GOT3 (cell line): Measurements from ENCODE around the gene LBX2.
A peak's percentile ranks its signal among the peaks of the same experiment; 100 is the strongest.

Source experiments
- DNase-seq: peaks from one replicate; lab custom pipeline; 2025; ENCODE audit warnings: mixed read lengths; lab: John Stamatoyannopoulos, UW

Gene LBX2

DNA sequence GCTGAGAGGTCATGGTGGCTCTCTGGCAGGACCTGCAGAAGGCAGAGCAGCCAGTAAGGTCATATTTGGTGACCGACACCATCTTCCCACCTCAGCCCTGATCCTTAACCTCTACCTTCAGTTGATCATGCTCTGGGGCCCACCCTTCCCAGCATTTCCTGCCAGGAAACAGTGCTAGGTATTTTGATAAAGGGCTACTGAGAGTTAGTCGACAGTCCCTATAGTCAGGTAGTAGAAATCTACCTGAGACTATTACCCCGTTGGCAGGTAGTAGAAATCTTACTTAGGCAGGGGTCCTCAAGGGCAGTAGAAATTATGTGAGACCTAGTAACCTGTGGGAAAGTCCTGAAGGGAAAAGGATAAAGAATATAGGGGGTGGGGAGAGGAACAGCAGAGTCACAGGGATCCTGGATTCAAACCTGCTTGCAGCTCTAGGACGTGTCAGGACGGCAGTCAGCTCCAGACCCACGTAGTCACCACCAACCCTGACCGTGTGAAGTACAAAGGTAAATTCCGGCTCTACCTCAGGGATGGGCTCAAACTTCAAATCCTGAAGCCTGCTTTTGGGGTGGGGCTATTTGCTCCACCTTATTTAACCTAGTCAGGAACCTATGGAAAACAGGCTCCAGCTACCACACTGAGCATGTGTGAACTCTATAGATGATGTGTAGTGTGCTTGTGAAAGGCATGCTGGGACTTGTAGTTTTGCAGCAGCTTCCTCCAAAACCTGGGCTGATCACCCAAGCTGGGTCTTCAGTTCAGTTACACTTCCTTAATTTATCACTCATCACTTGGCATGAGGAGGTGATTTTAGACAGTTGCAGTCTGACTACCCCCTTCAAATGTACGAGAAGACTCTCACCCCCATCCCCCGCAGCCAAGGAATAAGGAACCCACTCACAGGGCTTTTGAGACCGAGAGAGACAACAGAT is 26.6 kb upstream of the LBX2 start, which contains the start of gene DQX1:
TSS of gene DQX1 (minus strand) at position 515 of the 932 bp plus-strand sequence. CDS start at position 13, 502 bp downstream.
- DNase-seq = no peak

DNA sequence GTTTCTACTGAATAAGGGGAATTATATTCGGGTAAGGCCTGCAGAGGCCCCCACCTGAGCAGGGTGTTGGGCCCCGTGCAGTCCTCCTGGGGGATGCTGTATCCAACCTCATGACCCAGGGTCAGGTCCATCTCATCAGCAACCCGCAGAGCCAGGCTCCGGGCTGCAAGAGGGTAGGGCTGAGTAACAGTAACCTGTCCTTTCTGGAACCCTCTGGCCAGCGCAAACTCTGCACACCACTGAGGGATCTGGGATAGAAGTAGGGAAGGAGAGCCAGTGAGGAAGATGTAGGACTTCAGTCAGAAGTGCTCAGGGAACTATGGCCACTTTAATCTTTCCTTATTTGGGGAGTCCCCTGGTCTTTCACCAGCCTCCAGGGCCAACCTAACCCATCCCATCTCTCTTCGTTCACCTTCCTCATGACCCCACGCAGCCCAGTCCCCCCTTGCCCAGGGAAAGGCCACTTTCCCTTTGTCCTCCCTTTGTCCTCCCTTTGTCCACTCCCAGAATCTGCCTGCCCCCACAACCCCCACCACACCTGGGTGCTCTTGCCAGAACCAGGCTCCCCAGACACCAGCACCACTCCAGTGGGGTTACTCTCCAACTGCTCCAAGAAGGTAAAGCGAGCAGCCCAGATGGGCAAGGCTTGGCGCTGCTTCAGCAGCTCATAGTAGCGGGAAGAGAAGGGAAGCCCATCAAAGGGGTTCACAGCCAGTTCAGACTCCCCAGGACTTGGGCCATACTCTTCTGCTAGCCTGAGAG is 25.7 kb upstream of the LBX2 start:
- no peak for DNase-seq

DNA sequence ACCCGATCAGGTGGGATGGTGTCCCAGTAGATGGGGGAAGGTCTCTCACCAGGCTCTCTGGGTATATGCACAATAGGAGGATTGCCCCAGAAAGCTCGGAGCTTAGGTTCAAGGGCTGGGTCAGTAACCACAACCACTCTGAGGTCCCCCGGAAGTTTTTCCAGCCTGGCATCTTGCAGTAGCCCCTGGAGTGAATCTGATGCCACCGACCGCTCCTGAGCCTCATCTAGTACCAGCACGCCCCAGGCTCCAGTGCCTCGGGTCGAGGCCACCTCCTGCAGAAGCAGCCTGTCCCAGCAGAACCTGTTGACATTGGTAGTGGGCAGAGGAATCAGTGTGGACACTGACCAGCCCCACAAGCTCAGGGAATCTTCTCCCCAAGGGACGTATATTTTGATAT is 24.6 kb upstream of the LBX2 start:
- no peak for DNase-seq

DNA sequence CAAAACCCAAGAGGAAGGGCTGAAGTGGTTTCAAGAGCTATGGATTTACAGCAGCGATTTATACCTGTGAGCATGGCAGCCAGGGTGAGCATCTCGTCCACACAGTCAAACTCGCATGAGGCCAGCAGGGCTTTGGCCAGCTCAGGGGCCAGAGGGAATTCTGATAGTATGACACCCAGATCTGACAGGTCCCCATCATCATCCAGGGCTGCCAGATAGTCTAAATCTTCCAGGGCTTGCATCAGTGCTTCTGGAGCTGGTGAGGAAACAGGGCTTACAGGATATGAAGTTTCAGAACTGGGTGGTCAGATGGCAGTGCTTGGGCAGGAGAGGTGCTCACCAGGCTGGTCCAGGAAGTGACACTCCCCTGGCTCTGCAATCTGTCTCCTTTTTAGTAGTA is 23.1 kb upstream of the LBX2 start:
- DNase-seq = no peak

DNA sequence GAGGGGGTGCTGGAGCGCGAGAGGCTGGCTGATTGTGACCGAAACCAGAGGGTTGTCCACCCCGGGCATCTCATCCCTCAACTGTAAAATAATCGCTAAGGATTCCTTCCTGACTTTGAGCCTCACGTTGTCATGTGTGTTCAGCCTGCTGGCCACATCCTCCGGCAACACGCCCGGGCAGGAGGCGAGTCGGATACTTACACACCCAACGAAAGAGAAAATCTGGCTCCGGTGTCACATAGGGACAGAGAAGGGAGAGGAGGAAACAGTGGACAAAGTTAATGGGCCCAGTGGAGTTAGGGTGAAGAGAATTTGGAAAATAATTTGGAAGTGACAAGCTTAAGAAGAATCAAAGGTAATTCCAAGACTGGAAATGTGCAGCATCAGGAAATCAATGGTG is 17.2 kb upstream of the LBX2 start:
- no peak for DNase-seq

DNA sequence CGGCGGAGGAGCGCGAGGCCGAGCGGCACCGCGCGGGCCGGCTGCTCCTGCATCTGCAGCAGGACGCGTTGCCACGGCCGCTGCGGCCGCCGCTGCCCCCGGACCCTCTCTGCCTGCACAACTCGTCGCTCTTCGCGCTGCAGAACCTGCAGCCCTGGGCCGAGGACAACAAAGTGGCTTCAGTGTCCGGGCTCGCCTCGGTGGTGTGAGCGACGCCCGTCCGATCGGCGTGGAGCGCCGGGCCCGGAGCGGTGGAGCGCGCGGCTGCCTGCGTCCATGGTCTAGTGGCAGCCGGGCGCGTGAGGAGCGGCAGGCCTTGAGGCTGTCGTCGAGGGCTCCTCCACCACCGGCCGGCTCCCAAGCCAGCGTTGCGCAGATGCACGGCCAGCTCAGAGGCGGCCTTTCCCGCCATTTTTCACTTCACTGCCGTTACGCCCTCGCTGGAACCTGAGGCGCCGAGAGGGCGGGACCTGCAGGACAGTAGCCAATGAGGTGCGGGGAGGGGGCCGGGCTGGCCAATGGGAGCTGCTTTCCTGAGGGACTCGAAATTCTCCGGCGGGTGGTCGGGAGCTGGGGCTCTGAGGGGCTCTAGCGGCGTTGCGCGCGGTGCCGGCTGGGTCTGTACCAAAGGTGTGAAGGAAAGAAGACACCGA is 16.7 kb upstream of the LBX2 start:
- peak; percentile 24 for DNase-seq

DNA sequence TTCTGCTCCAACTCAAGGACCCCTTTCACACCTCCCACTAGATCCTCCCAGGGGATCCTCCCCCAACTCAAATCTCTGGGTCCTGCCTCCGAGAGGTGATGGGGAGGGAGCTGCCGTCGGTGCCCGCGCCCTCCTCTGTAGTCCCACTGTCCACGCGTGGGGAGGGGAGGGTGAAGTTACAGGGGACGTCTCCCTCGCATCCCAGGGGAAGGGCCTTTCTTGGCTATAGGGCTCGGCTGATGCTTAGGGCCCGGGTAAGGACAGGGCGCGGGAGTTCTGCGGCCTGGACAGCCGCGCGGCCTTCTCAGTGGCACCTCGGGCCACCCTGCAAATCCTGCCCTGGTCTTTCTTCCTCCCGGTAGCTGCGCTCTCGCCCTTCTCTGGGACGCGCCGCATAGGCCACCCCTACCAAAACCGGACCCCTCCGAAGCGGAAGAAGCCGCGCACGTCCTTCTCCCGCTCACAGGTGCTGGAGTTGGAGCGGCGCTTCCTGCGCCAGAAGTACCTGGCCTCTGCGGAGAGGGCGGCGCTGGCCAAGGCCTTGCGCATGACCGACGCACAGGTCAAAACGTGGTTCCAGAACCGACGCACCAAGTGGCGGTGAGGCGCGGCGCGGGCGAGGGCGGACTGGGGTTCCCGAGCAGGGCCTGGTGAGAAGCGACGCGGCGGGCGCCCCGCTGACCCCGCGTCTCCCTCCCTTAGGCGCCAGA is 16.0 kb upstream of the LBX2 start:
- DNase-seq = no peak

DNA sequence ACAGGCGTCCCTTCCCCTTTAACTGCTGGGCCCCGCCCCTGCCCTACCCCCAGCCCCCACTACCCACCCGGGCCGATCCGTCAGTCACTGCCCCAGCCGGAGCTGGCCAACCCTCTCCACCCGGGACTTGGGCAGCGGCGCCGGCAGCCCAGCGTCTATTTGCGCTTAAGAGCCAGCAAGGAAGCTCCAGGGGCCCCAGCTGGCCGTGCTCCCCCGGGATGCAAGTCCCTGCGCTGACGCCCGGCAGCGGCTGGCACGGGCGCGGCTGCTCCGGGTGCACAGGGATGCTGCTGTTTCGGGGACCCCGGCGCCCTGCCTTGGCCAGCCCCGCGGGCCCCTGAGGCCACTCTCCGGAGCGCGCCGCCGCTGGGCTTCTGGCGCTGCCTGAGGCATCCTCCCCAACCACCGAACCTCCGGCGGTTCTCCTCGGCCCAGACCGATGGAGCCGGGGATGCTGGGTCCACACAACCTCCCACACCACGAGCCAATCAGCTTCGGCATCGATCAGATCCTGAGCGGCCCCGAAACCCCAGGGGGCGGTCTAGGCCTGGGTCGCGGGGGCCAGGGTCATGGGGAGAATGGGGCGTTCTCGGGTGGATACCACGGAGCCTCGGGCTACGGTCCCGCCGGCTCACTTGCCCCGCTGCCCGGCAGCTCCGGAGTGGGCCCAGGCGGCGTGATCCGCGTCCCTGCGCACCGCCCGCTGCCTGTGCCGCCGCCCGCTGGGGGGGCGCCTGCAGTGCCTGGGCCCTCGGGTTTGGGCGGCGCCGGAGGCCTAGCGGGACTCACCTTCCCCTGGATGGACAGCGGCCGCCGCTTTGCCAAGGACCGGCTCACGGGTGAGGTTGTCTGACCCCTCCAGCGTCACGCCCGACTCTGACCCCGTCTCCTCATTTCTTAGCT is 15.2 kb upstream of the LBX2 start, which contains the start of gene TLX2:
TSS of gene TLX2 (plus strand) at position 83 of the 903 bp plus-strand sequence. CDS start at position 440, 357 bp downstream.
- no peak for DNase-seq

DNA sequence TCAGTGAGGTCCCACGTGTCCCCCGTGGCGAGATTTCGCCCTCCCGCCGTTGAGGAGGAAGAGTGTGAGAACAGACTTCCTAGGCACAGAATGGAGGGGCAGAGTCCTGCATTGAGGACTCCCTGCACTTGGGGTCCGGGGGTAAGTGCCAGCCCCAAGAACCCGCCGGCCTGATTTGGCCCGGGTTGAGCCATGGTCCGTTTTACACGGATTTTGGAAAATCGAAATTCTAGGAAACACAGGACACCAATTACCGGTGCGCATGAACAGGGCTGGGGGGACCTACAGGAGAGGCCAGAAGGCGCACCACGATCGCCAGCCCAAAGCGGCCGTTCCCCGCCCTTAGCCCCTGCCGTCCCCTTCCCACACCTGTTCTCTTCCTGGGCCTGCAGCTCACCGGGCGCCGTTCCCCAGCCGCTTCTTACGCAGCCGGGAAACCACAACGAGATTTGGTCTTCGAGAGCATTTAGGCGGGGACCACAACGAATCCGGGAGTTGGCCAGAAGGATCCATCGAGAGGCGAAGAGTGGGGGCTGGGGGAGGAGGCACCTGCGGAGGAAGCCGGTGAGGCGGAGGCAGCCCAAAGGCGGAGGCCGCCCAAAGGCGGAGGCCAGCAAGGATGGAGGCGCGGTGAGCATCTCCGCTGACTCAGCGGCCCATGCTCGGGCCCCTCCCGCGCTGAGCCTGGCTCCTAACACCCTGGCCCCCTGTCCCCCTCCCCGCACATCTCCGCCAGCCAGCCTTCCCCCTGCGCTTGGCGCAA is 14.4 kb upstream of the LBX2 start:
- no peak for DNase-seq

DNA sequence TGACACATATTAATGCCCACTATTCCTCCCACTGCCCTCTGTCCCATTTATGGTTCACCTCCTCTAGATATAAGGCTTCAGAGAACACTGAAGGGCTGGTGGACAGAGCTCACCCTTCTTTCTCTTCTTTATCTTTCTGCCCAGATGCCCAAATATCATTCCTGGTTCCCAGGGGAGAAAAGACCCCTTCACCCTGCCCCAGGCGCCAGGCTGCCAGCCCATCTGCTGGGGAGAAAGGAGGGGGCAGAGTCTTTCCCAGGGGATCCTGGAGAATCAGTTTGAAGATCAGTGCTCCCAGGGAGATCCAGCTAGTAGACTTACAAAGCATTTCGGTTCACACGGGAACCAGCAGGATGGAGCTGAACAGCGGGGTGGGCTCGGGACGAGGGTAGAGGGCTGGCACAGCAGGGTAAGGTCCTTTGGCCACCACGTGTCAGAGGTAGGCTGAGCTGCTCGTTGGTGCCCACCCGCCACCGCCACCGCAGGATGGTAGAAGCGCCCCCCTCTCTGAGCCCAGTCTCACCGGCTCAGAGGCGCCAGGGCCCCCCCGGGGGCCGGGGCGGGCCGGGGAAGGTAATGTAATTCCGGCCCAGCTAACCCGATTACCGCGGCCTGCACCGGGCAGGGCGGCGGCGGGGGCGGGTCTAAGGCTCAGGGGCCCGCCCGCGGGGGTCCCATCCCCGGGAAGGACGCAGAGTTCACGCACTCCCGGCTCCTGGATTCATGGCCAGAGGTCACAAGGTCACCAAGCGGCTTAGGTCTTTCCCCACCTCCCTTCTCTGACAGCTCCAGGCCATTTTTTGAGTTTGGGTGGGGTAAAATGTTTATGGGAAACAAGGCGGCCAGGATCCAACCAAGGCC is 13.6 kb upstream of the LBX2 start:
- no peak for DNase-seq

DNA sequence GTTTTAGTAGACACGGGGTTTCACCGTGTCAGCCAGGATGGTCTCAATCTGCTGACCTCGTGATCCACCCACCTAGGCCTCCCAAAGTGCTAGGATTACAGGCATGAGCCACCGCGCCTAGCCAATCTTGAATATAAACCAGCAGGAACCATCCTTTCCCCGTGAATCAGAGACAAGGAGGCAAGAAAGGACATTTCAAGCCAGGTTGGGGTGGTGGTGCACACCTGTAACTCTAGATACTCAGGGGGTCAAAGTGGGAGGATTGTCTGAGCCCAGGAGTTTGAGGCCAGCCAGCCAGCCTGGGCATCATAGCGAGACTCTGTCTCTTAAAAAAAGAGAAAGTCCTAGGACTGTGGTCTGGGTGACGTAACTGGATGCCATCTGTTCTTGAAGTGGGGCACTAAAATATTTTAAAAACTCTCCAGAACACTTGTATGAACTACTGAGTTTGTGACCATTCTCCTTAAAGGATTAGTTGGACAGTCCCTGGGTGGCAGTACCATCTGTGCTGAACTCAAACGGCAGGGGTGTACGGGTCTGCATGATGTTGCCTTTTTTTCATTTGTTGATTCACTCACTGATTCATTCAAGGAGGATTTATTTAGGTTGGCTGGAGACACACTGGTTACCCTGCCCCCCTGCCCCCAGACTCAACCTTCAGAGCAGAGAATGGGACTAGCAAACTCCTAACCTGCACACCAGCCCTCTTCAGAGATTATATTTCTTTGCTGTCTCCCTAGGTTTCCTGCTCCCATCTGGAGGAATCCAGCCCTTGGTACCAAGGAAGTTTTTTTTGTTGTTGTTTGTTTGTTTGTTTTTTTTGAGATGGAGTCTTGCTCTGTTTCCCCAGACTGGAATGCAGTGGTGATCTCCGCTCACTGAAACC is 11.9 kb upstream of the LBX2 start:
- DNase-seq = no peak

DNA sequence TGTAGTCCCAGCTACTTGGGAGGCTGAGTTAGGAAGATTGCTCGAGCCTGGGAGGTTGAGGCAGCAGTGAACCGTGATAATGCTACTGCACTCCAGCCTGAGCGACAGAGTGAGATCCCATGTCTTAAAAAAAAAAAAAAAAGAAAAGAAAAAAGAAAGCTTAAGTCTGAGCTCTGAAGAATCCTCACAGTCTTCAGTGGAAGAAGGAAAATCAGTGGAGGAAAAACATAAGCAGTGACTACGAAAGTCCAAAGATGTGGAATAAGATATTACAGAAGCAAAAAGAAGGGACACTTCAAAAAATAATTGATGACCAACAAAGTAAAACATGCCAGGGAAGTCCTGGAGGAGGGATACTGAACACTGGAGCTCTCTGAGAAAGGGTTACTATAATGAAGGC is 10.9 kb upstream of the LBX2 start:
- DNase-seq = no peak

DNA sequence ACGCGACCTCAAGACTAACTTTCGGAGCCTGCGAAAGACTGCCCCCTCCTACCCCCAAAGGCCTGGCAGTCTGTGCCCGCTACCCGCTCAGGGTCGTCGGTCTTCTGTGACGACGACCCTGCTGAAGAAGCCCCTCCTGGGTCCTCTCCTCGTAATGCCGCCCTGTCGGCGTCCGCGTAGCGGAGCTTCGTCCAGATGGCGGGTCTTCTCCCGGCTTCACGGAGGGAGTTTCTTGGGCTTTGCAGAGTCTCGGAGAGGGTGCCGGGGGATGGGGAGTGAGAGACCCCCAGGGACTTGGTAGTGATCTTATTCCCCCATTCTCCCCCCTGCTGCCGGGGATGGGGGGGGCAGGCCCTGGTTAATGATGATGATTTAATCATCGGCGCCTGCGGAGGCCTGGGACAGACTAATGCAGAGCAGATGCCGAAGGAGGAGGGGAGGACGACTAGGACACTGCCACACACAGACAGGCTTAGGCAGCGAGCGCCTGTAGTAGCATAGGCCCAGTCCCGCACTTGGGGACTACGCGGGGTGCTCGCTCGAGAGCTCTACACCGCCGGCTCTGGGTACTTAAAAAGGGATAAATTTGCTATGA is 8.6 kb upstream of the LBX2 start:
- peak; percentile 34 for DNase-seq

DNA sequence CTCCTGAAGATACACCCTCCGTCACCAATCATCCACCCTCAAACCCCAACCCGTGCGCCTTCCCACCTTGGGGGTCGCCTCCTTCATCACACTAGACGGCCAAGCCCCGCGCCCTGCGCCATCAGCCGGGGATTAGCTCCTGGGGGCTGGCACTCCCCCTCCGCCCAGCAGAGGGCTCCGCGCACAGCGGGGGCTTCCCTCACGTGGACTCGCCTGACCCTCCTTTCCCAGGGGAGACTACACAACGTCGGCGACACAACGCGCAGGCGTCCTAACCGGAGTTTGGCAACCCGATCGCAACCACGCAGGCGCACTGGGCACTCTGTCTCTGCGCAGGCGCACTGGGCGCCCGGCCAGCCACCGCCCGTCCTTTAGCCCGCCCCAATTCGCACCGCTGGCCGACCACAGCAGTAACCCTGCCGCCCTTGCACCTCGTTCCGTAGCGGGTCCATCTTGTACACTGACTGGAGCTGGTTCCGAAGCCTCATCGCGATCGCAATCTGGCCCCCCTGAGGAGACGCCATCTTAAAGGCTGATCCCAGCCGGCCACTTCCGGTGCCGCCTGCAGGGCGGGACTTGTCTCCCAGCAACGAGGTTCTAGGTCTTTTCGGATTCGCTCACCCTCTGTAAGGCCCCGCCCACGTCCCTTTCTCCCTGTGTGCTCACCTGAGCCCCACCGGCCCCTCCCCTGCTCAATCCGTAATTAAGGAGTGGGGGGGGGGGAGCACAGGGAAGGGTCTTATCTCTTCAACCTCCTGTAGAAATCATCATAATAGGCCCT is 7.9 kb upstream of the LBX2 start, which contains the start of gene PCGF1:
TSS of gene PCGF1 (minus strand) at position 551 of the 781 bp plus-strand sequence. CDS start at position 524, 27 bp downstream.
- DNase-seq = peak; percentile 96

DNA sequence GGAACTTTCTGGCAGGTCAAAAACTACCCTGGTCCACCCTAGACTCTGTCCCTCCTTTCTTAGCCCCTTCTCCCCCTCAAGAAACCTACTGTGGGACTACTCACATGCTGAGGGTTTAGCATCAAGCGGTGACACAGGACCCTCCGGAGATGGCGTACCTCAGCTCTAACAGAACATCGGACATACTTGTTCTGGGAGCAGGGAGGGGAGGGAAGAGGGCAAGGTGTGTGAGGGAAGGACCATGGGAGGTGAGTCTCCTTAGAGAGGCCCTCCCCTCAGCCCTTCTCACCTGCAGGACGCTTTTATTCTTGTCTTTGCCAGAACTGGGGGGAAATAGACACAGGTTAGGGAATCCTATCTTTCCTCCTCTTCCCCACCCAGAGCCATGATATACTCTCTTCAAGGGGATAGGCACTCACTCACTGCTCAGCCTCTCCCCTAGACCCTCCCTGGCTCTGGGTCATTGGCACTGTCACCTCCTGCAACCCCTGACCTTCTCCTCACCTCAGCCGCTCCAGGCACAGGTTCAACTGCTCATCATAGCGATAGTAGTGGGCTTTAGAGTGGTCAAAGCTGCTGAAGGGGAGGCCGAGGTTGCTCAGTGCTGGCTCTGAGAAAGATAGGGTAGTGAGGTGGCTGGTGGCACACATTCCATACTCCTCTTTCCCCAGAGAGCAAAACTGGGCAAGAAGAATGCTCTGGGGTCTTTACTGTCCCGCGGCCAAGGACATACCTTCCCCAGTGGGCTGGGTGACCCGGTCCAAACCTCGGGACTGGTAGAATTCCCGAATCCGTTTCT is 6.2 kb upstream of the LBX2 start:
- no peak for DNase-seq

DNA sequence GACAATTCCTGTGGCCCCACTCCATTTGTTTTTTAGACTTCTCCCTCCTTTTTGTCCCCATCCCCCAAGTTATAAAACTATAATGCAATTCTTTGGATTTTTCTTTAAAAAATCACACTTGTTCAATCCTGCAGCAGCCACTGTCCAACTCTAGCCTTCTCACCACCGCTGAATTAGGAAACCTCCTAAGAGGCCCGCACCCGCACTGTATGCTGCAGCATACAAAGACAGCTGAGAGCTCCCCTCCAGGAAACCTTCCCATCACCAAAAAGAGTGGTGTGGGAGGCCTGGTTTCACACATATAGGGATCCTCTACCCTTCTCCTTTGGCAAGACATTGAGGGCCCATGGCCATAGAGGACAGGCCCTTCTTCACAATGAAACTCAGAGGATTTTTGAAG is 5.2 kb upstream of the LBX2 start:
- no peak for DNase-seq
